GM18909 (cell line): ENCODE data around the gene SYN1.

Experiments
- ATAC-seq: cut with Tn5 transposase; IDR thresholded peaks from one replicate; pipeline ENCODE4 v1.9.1; 2021; ENCODE audit warnings: mild to moderate bottlenecking; ENCODE audit not compliant: unreplicated experiment, poor library complexity

Gene SYN1

DNA sequence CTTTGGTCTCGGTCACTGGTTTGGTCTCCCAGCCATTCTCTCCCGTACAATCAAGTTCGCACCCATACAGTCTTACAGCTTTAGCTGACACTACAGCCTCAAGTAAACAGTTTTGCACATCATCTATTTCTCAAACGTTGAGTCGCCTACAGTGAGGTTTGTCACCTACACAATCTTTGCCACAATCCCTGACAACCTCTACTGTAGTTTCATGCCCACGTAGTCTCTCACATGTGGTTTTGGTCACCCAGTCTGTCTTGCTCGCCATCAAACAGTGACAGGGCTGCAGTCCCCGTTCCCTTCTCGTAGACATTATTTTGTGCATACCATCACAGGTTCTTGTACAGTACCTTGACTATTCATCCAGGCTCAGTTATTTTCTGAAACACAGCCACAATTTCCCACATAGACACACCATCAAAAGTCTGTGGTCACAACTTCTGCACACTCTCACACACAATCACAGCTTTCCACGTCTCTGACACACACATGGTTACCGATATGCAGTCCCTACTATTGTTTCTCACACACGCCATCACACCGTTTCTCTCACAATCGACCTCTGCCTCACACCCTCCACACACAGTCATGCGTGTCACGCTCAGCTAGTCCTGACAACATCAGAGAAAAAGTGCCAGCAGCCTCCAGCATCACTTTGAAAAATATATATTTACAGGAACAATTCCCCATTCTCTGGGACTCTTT is 15.4 kb upstream of the SYN1 start:
- no peak for ATAC-seq

GRCh38 chrX:47633689-47634590 is 14.3 kb upstream of the SYN1 start:
- no peak for ATAC-seq

- no peak for ATAC-seq
Observed at GRCh38 chrX:47632666-47633065, 13.0 kb upstream of the SYN1 start.

- no peak for ATAC-seq
Observed at GRCh38 chrX:47631676-47632075, 12.0 kb upstream of the SYN1 start.

DNA sequence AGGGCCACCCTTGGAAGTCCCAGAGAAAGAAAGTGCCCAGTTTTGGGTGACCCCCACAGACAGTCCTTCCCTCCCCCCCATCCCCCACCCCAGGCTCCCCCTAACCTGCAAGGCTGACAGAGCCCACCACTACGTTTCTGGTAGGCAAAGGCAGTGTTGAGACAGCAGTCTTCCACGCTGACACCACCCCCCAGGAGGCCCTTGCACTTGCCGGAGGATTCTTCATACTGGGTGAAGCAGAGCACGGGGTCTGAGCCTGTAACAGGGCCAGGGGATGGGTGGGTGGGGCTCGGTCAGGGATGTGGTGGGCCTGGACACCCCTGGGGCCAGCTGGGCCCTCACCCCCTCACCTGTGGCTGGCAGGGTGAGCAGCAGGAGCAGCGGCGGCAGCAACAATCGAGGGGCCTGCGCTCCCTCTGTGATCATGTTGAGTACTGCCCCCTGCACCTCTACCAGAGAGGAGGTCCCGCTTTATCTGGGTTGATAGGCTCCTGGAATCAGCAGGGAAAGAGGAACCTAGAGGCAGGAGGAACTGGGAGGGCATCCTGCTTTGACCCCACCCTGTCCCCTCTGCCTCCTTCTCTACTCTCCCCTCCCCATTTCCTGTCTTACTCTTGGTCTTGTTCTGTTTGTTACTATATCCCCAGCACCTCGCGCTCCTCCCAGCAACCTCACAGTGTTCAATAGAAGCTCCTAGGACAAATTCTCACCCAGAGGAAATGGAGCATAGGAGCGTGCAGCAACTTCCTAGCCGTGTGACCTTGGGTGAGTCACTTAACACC is 10.0 kb upstream of the SYN1 start, which contains the start of gene CFP:
TSS of gene CFP (minus strand) at position 512 of the 782 bp plus-strand sequence. CDS start at position 426, 86 bp downstream.
- ATAC-seq: no peak

DNA sequence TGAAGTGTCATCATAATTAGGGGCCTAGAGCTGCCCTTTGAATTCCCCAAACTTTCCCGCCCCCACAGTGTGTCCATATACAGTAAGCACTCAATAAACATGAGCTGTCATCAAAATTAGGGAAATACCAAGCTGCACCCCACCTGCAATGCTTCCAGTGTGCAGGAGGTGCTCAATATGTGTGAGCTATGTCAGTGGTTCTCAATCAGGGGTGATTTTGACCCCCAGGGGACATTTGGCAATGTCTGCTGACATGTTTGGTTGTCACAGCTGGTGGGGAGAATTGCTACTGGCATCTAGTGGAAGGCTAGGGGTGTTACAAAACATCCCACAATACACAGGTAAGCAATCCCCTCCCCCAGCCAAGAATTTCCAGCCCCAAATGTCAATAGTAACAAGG is 9.3 kb upstream of the SYN1 start:
- ATAC-seq: no peak

GRCh38 chrX:47625365-47625764 is 5.7 kb upstream of the SYN1 start:
- no peak for ATAC-seq

GRCh38 chrX:47623540-47624027 is 3.9 kb upstream of the SYN1 start:
- no peak for ATAC-seq

DNA sequence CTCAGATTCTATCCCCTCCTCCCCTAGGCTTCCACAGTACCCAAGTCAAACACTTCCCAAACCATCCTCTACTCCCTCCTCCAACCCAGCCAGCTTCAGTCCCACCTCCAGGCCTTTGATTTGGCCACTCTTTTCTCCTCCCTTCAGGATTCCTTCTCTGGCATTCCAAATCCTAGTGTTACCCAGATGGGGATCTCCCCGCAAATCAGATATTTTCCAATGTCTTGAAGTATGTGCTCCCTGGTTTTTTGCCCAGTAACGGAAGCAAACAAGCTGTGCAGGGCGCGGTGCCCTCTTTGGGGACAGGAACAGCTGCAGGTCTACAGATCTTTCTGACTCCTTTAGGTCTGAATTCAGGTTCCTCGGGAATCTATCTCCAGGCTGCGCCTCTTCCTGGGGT is 2.2 kb upstream of the SYN1 start:
- ATAC-seq: no peak

DNA sequence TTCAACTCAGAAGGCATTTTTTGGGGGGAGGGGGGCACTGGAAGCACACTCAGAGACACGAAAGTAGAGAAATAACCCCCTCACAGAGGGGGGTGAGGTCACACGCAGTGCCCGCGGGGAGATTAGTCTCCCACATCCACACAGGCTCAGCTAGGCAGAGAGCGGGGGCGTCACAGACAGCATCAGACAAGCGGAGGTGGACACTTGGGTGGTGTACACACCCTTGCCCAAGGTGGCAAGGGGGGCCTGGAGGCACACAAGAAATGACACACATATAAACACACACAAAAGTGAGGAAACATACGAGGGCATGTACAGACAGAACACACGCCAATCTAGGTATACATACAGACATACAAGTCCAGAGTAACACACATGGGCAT is 637 bp upstream of the SYN1 start:
- no peak for ATAC-seq

DNA sequence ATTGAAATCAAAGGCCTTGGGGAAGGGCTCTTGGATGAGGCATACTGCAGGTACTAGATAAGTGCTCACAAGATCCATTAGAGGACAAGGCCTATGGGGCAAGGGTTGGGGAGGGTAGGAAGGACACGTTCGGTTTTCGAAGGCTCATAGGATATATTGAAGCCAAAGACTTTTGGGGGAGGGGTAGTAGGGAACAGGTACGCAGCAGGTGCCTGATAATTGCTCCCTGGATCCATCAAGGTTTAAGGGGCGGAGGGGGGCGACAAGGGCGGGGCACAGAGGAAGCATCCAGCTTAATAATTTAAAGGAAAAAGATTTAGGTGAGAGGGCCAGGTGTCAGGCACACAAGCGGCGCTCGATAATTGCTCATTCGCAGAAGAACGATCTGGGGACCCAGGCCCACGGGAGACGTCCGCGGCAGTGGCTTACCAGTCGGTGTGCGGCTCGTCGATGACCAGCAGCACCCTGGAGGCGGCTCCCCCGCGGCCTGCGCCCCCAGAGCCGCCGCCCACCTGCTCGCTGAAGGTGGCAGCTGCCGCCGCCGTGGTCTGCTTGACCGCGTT is 653 bp downstream of the SYN1 start:
- no peak for ATAC-seq

- ATAC-seq: no peak
Observed at GRCh38 chrX:47614618-47615017, 5.0 kb downstream of the SYN1 start.

GRCh38 chrX:47613082-47613481 is 6.6 kb downstream of the SYN1 start:
- no peak for ATAC-seq

GRCh38 chrX:47612418-47612817 is 7.2 kb downstream of the SYN1 start:
- no peak for ATAC-seq

DNA sequence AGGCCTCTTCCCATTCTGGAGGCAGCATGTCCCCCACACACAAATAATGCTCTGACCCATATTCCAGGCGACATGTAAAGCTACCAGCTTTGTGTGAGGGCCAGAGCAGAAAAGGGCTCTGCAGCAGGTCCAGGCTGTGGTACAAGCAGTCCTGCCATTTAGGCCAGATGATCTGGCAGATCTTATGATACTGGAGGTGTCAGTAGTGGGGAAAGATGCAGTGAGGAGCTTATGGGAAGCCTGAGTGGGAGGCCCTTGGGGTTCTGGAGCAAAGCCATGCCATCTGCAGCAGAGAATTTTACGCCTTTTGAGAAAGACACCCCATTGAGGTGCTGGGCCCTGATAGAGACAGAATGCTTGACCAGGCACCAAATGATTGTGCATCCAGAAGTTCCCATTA is 7.7 kb downstream of the SYN1 start:
- no peak for ATAC-seq

DNA sequence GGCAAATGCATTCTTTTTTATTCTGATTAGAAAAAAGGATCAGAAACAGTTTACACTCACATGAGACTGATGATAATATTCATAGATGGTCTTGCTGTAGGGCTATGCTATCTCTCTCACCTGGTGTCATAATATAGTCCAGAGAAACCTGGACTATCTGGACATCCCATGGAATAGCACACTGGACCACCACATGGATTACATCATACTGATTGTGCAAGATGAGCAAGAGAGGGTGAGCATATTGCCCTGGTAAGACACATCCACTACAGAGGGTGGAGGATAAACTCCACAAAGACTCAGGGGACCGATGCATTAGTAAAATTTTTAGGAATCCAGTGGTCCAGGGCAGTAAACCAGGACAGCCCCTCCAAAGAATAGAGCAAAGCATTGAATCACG is 8.2 kb downstream of the SYN1 start:
- no peak for ATAC-seq

DNA sequence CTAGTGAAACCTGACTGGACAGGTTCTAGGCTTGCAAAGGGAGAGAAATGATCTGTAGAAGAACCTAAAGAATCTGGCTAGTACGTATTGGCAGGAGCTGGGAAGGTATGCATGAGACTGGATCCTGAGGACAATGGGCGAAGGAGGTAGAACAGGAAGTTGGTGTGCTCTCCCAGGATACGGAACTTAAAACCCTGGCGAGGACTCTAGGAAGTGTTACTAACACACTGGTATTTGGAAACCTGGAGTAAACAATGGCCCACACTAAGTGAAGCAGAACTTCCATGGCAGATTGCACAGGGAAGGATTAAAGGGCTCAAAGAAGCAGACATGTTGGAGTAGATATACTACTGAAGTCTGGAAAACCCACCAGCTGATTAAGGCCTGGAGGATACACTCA is 9.1 kb downstream of the SYN1 start:
- no peak for ATAC-seq

GRCh38 chrX:47608130-47608810 is 11.4 kb downstream of the SYN1 start:
- ATAC-seq: no peak

DNA sequence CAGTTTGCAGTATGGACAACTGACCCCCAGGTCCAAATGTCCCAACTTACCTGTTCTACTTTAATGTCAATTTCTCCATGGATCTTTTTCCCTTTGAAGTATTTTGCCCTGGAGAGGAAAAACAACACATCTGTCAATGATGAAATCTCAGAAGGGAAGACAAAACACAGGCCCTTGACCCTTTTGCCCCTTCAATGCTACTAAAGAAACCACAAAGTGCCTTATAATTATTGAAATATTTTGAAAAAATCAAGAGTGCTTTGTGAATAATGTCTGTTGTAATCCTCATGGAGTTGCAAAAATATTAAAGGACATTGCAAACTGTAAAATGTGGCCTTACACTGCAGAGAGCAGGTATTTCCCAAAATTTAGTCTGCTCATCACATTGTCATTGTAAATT is 12.6 kb downstream of the SYN1 start:
- ATAC-seq: no peak

- no peak for ATAC-seq
Observed at GRCh38 chrX:47605024-47605423, 14.6 kb downstream of the SYN1 start.
